GM23248 (cell line): ENCODE data around the gene HHIPL1.

Experiments
- EZH2 ChIP-seq: fragments of 200-600 bp; sonication (generic); IDR thresholded peaks from 2 replicates; pipeline ENCODE4 v1.6.1; 2018; ENCODE audit warnings: antibody characterized with exemption, mild to moderate bottlenecking; ENCODE audit not compliant: insufficient read depth, poor library complexity, severe bottlenecking
- EZH2phosphoT487 ChIP-seq: fragments of 200-600 bp; sonication (generic); IDR thresholded peaks from 2 replicates; pipeline ENCODE4 v1.6.1; 2018; ENCODE audit warnings: antibody characterized with exemption, moderate library complexity, mild to moderate bottlenecking, low read depth; ENCODE audit not compliant: insufficient read depth

GRCh38 chr14:99595524-99595923, 49.4 kb upstream of the HHIPL1 start:
- TF ChIP-seq EZH2phosphoT487 (no peak), EZH2 (no peak)
